Vagina (tissue), 2 donors: Measurements from ENCODE around the gene AFAP1. TPM values are rescaled to one million over a fixed set of nuclear protein-coding genes. Genes with fewer than 3 reads are reported as not detected.

Experiments
- DNase-seq, 2 donors: peaks; one replicate each; pipeline ENCODE4 v3.0.0-alpha.2; 2017; ENCODE audit errors: extremely low spot score in 2 of 2
- H3K27ac ChIP-seq: fragments of 200-600 bp; sonication (generic); one replicate; pipeline ENCODE4 v1.5.1; 2019
- H3K27me3 ChIP-seq: fragments of 200-600 bp; sonication (generic); one replicate; pipeline ENCODE4 v1.5.1; 2019
- H3K36me3 ChIP-seq, 2 donors: fragments of 200-600 bp; sonication (generic); one replicate each; pipeline ENCODE4 v1.5.1; 2017 to 2019
- H3K4me1 ChIP-seq: fragments of 200-600 bp; sonication (generic); one replicate; pipeline ENCODE4 v1.5.1; 2019
- H3K4me3 ChIP-seq, 2 donors: fragments of 200-600 bp; sonication (generic); 1 replicate in 1 of 2; 2 replicates in 1 of 2; pipeline ENCODE4 v1.5.1; 2016 to 2019
- H3K9me3 ChIP-seq: fragments of 200-600 bp; sonication (generic); one replicate; pipeline ENCODE4 v1.5.1; 2019
- CTCF ChIP-seq, 3 experiments: fragments of 450-650 bp in 2 of 3; fragments of 200-600 bp in 1 of 3; sonication (generic) in 1 of 3; IDR thresholded peaks; one replicate each; pipeline ENCODE4 v1.5.1; 2017 to 2019; ENCODE audit warnings: antibody characterized with exemption in 3 of 3, mild to moderate bottlenecking in 2 of 3, moderate library complexity in 2 of 3
- POLR2A ChIP-seq, 2 donors: fragments of 450-650 bp; IDR thresholded peaks; one replicate each; pipeline ENCODE4 v1.6.1; 2017; ENCODE audit warnings: antibody characterized with exemption in 2 of 2, mild to moderate bottlenecking in 2 of 2, moderate library complexity in 2 of 2
- POLR2AphosphoS5 ChIP-seq, 2 donors: sonication (generic); formaldehyde crosslinking; IDR thresholded peaks; one replicate each; pipeline ENCODE4 v1.9.0; 2017; ENCODE audit warnings: antibody characterized with exemption in 2 of 2, mild to moderate bottlenecking in 2 of 2, low read depth in 1 of 2; ENCODE audit not compliant: insufficient read depth in 1 of 2
- intact Hi-C: fragments of 100-400 bp; cut with DNase I; formaldehyde crosslinking; loops from one replicate; pipeline ENCODE4 v1.15.1; 2023
- total RNA-seq: library from RNA; depleted of rRNA; stranded (reverse); fragments of >200 nt; gene quantifications from one replicate; pipeline ENCODE4 v1.2.3, GENCODE V29; 2016

AFAP1 gene
- total RNA-seq, 1 donor from 2014 or later: 20.4 TPM

DNA sequence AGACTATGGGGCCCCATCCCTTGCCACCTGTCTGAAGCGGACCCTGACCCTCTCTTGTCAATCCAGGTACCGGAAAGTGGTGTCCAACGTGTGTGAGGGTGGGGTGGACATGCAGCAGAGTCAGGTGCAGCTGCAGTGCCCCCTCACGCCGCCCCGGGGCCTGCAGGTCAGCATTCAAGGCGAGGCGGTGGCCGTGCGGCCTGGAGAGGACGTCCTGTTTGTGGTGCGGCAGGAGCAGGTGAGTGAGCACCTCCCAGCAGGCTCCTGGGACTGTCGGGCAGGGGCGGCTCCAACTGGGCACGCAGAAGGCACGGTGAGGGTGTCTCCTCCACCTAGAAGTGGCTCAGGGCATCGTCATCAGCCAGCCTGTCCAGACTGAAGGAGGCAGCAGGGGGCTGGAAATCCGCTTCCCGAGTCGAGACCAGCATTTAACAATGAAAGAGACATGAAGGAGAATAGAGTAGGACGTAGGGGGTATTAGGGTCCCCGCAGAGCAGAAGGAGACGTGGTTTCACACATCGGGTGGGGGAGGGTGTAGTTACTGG is 221.6 kb downstream of the AFAP1 start:
- DNase-seq: no peak
- no peaks in the 10 kb centered on the region for H3K27me3 ChIP-seq
- H3K27ac ChIP-seq: no peak overlapping the region
- no peak overlapping the region for H3K4me3 ChIP-seq
- intact Hi-C loops: loop anchor here (5.0 kb wide), 1 partner anchor 526 kb away; the partner anchor contains the start of gene SORCS2
- TF ChIP-seq POLR2A (IDR thresholded peaks at IDR 0.05) (no peak), POLR2AphosphoS5 (IDR thresholded peaks at IDR 0.05; ENCODE audit: insufficient read depth in 1 of 2, low read depth in 1 of 2) (no peak), CTCF (IDR thresholded peaks at IDR 0.05) (no peak)
- no peaks in the 10 kb centered on the region for H3K4me1 ChIP-seq
- H3K36me3 ChIP-seq: no peaks in the 10 kb centered on the region
- H3K9me3 ChIP-seq: no peaks in the 10 kb centered on the region

GRCh38 chr4:7717161-7717560 is 222.5 kb downstream of the AFAP1 start:
- intact Hi-C loops: loop anchor here (5.0 kb wide), 1 partner anchor 525 kb away; the partner anchor contains the start of gene SORCS2
- Histone ChIP-seq H3K36me3 (no peaks in the 10 kb centered on the region), H3K27ac (no peak overlapping the region), H3K9me3 (no peaks in the 10 kb centered on the region), H3K27me3 (no peaks in the 10 kb centered on the region), H3K4me3 (no peak overlapping the region), H3K4me1 (no peaks in the 10 kb centered on the region)
- TF ChIP-seq POLR2A (IDR thresholded peaks at IDR 0.05): no peak
- TF ChIP-seq CTCF (IDR thresholded peaks at IDR 0.05): no peak
- TF ChIP-seq POLR2AphosphoS5 (IDR thresholded peaks at IDR 0.05; ENCODE audit: insufficient read depth in 1 of 2, low read depth in 1 of 2): no peak
- no peak for DNase-seq

DNA sequence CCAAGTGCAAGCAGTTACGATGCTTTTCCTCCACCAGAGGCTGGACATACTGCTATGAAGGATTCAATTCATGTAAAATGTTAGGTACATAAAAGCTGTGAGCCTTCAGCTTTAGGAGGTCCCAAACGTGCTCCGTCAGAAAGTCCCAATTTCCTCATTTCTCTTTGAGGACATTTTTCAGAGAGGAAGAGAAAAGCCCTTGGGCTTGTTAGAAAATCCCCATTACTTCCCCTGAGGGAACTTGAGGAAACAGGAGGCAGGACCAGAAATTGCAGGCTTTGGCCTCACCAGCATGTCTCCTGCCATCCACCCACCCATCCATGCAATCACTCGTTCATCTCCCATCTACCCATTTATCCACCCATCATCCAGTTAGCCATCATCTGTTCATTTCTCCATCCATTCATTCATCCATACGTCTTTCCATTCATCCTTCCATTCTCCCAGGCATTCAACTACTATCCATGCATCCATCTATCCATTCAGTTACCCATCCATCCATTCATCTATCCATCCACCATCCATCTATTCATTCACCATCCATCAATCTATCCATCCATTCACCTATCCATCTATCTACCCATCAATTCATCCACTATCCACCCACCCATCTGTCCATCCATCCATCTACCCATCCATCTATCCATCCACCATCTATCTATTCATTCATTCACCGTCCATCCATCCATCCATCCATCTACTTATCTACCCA is 223.5 kb downstream of the AFAP1 start:
- H3K9me3 ChIP-seq: no peaks in the 10 kb centered on the region
- TF ChIP-seq CTCF (IDR thresholded peaks at IDR 0.05) (no peak), POLR2A (IDR thresholded peaks at IDR 0.05) (no peak), POLR2AphosphoS5 (IDR thresholded peaks at IDR 0.05; ENCODE audit: insufficient read depth in 1 of 2, low read depth in 1 of 2) (no peak)
- H3K27me3 ChIP-seq: no peaks in the 10 kb centered on the region
- H3K36me3 ChIP-seq: no peaks in the 10 kb centered on the region
- no peak overlapping the region for H3K4me3 ChIP-seq
- DNase-seq: no peak
- intact Hi-C loops: loop anchor here (5.0 kb wide), 1 partner anchor 524 kb away; the partner anchor contains the start of gene SORCS2
- H3K4me1 ChIP-seq: no peaks in the 10 kb centered on the region
- H3K27ac ChIP-seq: no peak overlapping the region

DNA sequence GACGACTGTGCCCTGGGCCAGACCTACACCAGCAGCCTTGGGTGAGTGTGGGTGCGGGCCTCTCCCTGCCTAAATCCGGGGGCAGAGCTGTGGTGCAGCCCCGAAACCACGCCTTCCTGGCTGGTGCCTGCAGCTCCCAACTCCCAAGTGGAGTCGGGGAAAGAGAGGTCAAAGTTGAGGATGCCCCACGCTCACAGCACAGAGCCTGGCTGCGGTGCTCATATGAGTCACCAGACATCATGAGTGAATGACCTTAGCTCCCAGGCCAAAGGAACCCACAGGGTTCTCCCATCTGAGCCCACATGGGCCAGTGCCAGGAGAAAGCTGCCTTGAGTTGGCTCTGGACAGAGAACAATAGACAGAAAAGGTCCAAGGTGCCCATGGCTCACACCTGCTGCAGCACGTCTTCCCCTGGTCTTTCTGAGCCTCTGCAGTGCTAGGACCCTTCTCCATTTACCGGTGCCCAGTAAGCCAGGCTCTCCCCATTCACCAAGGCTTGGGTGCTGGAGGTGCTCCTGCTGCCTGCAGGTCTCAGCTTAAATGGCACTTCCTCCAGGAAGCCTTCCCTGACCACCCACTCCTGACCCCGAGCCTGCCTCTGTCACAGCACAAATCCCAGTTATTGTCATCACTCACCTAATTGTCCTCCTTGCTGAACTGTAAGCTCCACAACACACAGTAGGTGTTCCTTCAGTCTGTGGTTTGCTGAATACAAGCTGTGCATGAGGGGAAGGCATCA is 224.2 kb downstream of the AFAP1 start:
- intact Hi-C loops: loop anchor here (5.0 kb wide), 1 partner anchor 523 kb away; the partner anchor contains the start of gene SORCS2
- Histone ChIP-seq H3K36me3 (no peaks in the 10 kb centered on the region), H3K9me3 (no peaks in the 10 kb centered on the region), H3K27me3 (no peaks in the 10 kb centered on the region), H3K4me1 (no peaks in the 10 kb centered on the region), H3K27ac (no peak overlapping the region), H3K4me3 (no peak overlapping the region)
- no peak for DNase-seq
- TF ChIP-seq POLR2A (IDR thresholded peaks at IDR 0.05): no peak
- no peak for TF ChIP-seq POLR2AphosphoS5 (IDR thresholded peaks at IDR 0.05; ENCODE audit: insufficient read depth in 1 of 2, low read depth in 1 of 2)
- TF ChIP-seq CTCF (IDR thresholded peaks at IDR 0.05): no peak
